AG08396 (cell line): ENCODE measurements around the gene PLA2G4D.
"Not testable (repeated sequence)": the region's sequence is repeated elsewhere in the genome, so short reads cannot be mapped to it uniquely, and the experiment has no call there.

Source experiments
- DNase-seq: peaks from one replicate; pipeline ENCODE4 v3.0.0; 2012; ENCODE audit warnings: low spot score, mixed read lengths

Gene PLA2G4D

GRCh38 chr15:42121682-42122081 is 27.3 kb upstream of the PLA2G4D start:
- no peak for DNase-seq

- no peak for DNase-seq
These were observed 26.7 kb upstream of the PLA2G4D start for GRCh38 chr15:42121021-42121420.

GRCh38 chr15:42120285-42120684 is 25.9 kb upstream of the PLA2G4D start:
- no peak for DNase-seq

- DNase-seq, result no peak
These were observed 25.0 kb upstream of the PLA2G4D start for GRCh38 chr15:42119446-42119760.

- DNase-seq, result no peak
These were observed 24.5 kb upstream of the PLA2G4D start for GRCh38 chr15:42118650-42119445.

GRCh38 chr15:42111924-42112323 is 17.6 kb upstream of the PLA2G4D start:
- no peak for DNase-seq

- DNase-seq, result no peak
These were observed 16.0 kb upstream of the PLA2G4D start for GRCh38 chr15:42110367-42110766.

GRCh38 chr15:42108806-42109205 is 14.4 kb upstream of the PLA2G4D start:
- DNase-seq, result no peak

GRCh38 chr15:42108189-42108588 is 13.8 kb upstream of the PLA2G4D start:
- DNase-seq, result no peak

GRCh38 chr15:42107473-42107872 is 13.1 kb upstream of the PLA2G4D start:
- DNase-seq, result no peak

GRCh38 chr15:42106288-42106687 is 11.9 kb upstream of the PLA2G4D start:
- DNase-seq, result no peak

- no peak for DNase-seq
These were observed 9.9 kb upstream of the PLA2G4D start for GRCh38 chr15:42104095-42104891.

GRCh38 chr15:42102646-42103235 is 8.4 kb upstream of the PLA2G4D start:
- no peak for DNase-seq

GRCh38 chr15:42101861-42102260 is 7.5 kb upstream of the PLA2G4D start:
- no peak for DNase-seq

GRCh38 chr15:42100021-42100800 is 5.8 kb upstream of the PLA2G4D start:
- DNase-seq, result no peak

- no peak for DNase-seq
These were observed 2.7 kb upstream of the PLA2G4D start for GRCh38 chr15:42097018-42097417.

GRCh38 chr15:42093966-42094365 is 396 bp downstream of the PLA2G4D start:
- no peak for DNase-seq

GRCh38 chr15:42092398-42093318 is 1.7 kb downstream of the PLA2G4D start:
- DNase-seq, result no peak

- not testable (repeated sequence) for DNase-seq
These were observed 2.5 kb downstream of the PLA2G4D start for GRCh38 chr15:42091753-42092397.

GRCh38 chr15:42090781-42091180 is 3.6 kb downstream of the PLA2G4D start:
- no peak for DNase-seq

- no peak for DNase-seq
These were observed 4.0 kb downstream of the PLA2G4D start for GRCh38 chr15:42090370-42090769.
